ENCODE results near the gene LGMN. TPM values are rescaled to one million over a fixed set of nuclear protein-coding genes. Genes with fewer than 3 reads are reported as not detected.
"Not testable (repeated sequence)": the region's sequence is repeated elsewhere in the genome, so short reads cannot be mapped to it uniquely, and the experiment has no call there.

Gene LGMN
- total RNA-seq, 2 donors from 2014 or later, result 70.0 to 107 TPM

DNA sequence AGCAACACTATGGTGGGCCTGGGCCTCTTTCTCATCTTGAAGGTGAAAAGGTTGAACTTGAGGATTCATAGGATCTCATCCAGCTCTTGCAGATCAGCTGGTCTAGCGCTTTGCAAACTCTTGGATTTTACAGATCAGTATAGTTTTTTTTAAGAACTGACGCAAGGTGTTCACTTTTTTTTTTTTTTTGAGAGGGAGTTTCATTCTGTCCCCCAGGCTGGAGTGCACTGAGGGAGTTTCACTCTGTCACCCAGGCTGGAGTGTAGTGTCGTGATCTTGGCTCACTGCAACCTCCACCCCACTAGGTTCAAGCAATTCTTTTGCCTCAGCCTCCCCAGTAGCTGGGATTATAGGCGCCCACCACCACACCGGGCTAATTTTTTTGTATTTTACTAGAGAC, 20.4 kb upstream of the LGMN start:
- H3K9me3 ChIP-seq, result no peaks in the 10 kb centered on the region
- intact Hi-C loops (cut with DNase I), result no loop called here
- no peak for DNase-seq
- no peaks in the 10 kb centered on the region for H3K36me3 ChIP-seq
- TF ChIP-seq, protein P1, sequence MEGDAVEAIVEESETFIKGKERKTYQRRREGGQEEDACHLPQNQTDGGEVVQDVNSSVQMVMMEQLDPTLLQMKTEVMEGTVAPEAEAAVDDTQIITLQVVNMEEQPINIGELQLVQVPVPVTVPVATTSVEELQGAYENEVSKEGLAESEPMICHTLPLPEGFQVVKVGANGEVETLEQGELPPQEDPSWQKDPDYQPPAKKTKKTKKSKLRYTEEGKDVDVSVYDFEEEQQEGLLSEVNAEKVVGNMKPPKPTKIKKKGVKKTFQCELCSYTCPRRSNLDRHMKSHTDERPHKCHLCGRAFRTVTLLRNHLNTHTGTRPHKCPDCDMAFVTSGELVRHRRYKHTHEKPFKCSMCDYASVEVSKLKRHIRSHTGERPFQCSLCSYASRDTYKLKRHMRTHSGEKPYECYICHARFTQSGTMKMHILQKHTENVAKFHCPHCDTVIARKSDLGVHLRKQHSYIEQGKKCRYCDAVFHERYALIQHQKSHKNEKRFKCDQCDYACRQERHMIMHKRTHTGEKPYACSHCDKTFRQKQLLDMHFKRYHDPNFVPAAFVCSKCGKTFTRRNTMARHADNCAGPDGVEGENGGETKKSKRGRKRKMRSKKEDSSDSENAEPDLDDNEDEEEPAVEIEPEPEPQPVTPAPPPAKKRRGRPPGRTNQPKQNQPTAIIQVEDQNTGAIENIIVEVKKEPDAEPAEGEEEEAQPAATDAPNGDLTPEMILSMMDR (IDR thresholded peaks at IDR 0.05), result no peak
- no peak overlapping the region for H3K9ac ChIP-seq (ENCODE audit: low read depth in 2 of 2, low read length in 2 of 2)
- no peak overlapping the region for H3K4me3 ChIP-seq
- H3K27me3 ChIP-seq, result no peaks in the 10 kb centered on the region
- H3K27ac ChIP-seq, result peak overlapping the region; percentile 4
- no peaks in the 10 kb centered on the region for H3K4me1 ChIP-seq

- H3K4me3 ChIP-seq; intact Hi-C loops (cut with DNase I); H3K9ac ChIP-seq (ENCODE audit: low read depth in 2 of 2, low read length in 2 of 2); H3K27me3 ChIP-seq; DNase-seq; H3K36me3 ChIP-seq; H3K4me1 ChIP-seq; H3K9me3 ChIP-seq: not testable (repeated sequence)
- peak overlapping the region; percentile 4 for H3K27ac ChIP-seq
Observed at GRCh38 chr14:92768236-92768635, 19.8 kb upstream of the LGMN start.

GRCh38 chr14:92763666-92764631, 15.5 kb upstream of the LGMN start:
- H3K4me1 ChIP-seq; intact Hi-C loops (cut with DNase I); H3K27ac ChIP-seq; DNase-seq; H3K27me3 ChIP-seq; H3K36me3 ChIP-seq; H3K4me3 ChIP-seq; H3K9me3 ChIP-seq; H3K9ac ChIP-seq (ENCODE audit: low read depth in 2 of 2, low read length in 2 of 2): not testable (repeated sequence)

DNA sequence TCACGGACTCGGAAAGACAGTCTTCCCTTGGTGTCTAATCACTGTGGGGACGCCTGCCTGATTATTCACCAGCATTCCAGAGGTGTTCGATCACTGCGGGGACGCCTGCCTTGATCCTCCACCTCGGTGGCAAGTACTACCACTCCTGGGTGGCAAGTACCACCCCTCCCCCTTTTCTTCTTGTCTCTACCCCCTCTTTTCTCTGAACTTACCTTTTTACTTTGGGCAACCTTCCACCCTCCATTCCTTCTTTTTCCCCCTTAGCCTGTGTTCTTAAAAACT, 12.0 kb upstream of the LGMN start:
- Histone ChIP-seq H3K36me3 (no peaks in the 10 kb centered on the region), H3K4me3 (no peak overlapping the region), H3K9me3 (no peaks in the 10 kb centered on the region), H3K4me1 (no peaks in the 10 kb centered on the region), H3K9ac (ENCODE audit: low read depth in 2 of 2, low read length in 2 of 2) (no peak overlapping the region), H3K27me3 (no peaks in the 10 kb centered on the region), H3K27ac (no peak overlapping the region)
- no peak for DNase-seq
- intact Hi-C loops (cut with DNase I), result no loop called here
- TF ChIP-seq, protein P1 (IDR thresholded peaks at IDR 0.05), result no peak

- TF ChIP-seq, protein P1 (IDR thresholded peaks at IDR 0.05), result no peak
- Histone ChIP-seq H3K9me3 (no peaks in the 10 kb centered on the region), H3K36me3 (no peaks in the 10 kb centered on the region), H3K27ac (no peak overlapping the region), H3K4me1 (no peaks in the 10 kb centered on the region), H3K27me3 (no peaks in the 10 kb centered on the region), H3K4me3 (no peak overlapping the region), H3K9ac (ENCODE audit: low read depth in 2 of 2, low read length in 2 of 2) (no peak overlapping the region)
- DNase-seq, result no peak
- intact Hi-C loops (cut with DNase I), result no loop called here
Observed at GRCh38 chr14:92759679-92760523, 11.5 kb upstream of the LGMN start.

DNA sequence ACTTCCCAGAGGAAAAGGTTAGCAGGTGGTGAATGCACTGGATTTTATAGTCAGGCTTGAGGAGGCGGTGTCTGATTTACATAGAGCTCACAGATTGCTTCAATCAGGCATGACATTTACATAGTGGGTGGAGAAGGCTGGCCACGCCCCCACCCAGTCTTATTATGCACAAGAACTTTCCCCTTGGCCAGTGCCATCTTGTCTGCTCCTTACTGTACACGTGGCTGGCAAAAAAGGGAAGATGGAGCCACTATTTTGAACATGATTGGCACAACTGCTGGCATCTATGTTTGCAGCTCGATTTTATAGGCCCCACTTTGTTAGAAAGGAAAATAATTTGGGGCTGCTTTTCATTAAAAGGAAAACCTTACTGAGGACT, 10.9 kb upstream of the LGMN start:
- H3K4me1 ChIP-seq, result no peaks in the 10 kb centered on the region
- H3K36me3 ChIP-seq, result no peaks in the 10 kb centered on the region
- H3K9me3 ChIP-seq, result no peaks in the 10 kb centered on the region
- H3K9ac ChIP-seq (ENCODE audit: low read depth in 2 of 2, low read length in 2 of 2), result no peak overlapping the region
- H3K27me3 ChIP-seq, result no peaks in the 10 kb centered on the region
- TF ChIP-seq, protein P1 (IDR thresholded peaks at IDR 0.05), result no peak
- no peak overlapping the region for H3K4me3 ChIP-seq
- peak; percentile 44 for DNase-seq
- H3K27ac ChIP-seq, result no peak overlapping the region
- intact Hi-C loops (cut with DNase I), result no loop called here
